Measurements from ENCODE around the gene NBAS. TPM values are rescaled to one million over a fixed set of nuclear protein-coding genes. Genes with fewer than 3 reads are reported as not detected.

NBAS gene
- total RNA-seq, 3 donors from 2014 or later (not counting 1 experiment from before 2014, with no cell fraction given), result 27.8 to 34.7 (median 29.2) TPM

GRCh38 chr2:15146960-15147359, 414.2 kb downstream of the NBAS start:
- Histone ChIP-seq H3K4me1 (ENCODE audit: control insufficient read depth, insufficient read depth, low read length) (peaks cover 7% of the 10 kb centered on the region), H3K9me3 (ENCODE audit: control insufficient read depth, insufficient read depth, low read length) (no peaks in the 10 kb centered on the region), H3K27me3 (ENCODE audit: control insufficient read depth, insufficient read depth, low read length) (no peaks in the 10 kb centered on the region), H3K36me3 (ENCODE audit: control insufficient read depth, insufficient read depth, low read length) (no peaks in the 10 kb centered on the region), H3K4me3 (ENCODE audit: low read length) (no peak overlapping the region), H3K27ac (ENCODE audit: low read length) (no peak overlapping the region)
- H3K4me3 Mint-ChIP-seq, result no peak overlapping the region
- WGBS (ENCODE audit: insufficient coverage), result 92% methylated on average over 6 of the region's 6 CpGs
- no peak for TF ChIP-seq CTCF (IDR thresholded peaks at IDR 0.05)
- peaks cover 13% of the 10 kb centered on the region in 2 donors for H3K4me1 Mint-ChIP-seq
- H3K36me3 Mint-ChIP-seq, result no peaks in the 10 kb centered on the region
- no peaks in the 10 kb centered on the region for H3K27me3 Mint-ChIP-seq (ENCODE audit: low read depth in 2 of 2)
- H3K9me3 Mint-ChIP-seq, result no peaks in the 10 kb centered on the region
- no peak for ATAC-seq
- intact Hi-C loops (cut with micrococcal nuclease), result no loop called here
- DNase-seq, result no peak
- no peak overlapping the region for H3K27ac Mint-ChIP-seq

- 95% methylated on average over 2 of the region's 3 CpGs for WGBS (ENCODE audit: insufficient coverage)
- intact Hi-C loops (cut with micrococcal nuclease), result no loop called here
- ATAC-seq (no peak), DNase-seq (no peak)
- H3K27me3 Mint-ChIP-seq (ENCODE audit: low read depth in 2 of 2), result no peaks in the 10 kb centered on the region
- TF ChIP-seq CTCF (IDR thresholded peaks at IDR 0.05), result no peak
- no peaks in the 10 kb centered on the region for H3K27me3 ChIP-seq (ENCODE audit: control insufficient read depth, insufficient read depth, low read length)
- peaks cover 17 to 21% of the 10 kb centered on the region in 2 donors for H3K4me1 Mint-ChIP-seq
- H3K9me3 Mint-ChIP-seq, result no peaks in the 10 kb centered on the region
- no peak overlapping the region for H3K27ac Mint-ChIP-seq
- H3K36me3 ChIP-seq (ENCODE audit: control insufficient read depth, insufficient read depth, low read length), result no peaks in the 10 kb centered on the region
- H3K4me3 Mint-ChIP-seq, result no peak overlapping the region
- no peak overlapping the region for H3K4me3 ChIP-seq (ENCODE audit: low read length)
- no peaks in the 10 kb centered on the region for H3K36me3 Mint-ChIP-seq
- H3K4me1 ChIP-seq (ENCODE audit: control insufficient read depth, insufficient read depth, low read length), result peaks cover 8% of the 10 kb centered on the region
- no peak overlapping the region for H3K27ac ChIP-seq (ENCODE audit: low read length)
- no peaks in the 10 kb centered on the region for H3K9me3 ChIP-seq (ENCODE audit: control insufficient read depth, insufficient read depth, low read length)
Observed at GRCh38 chr2:15145919-15146318, 415.2 kb downstream of the NBAS start.

GRCh38 chr2:15145046-15145817, 415.9 kb downstream of the NBAS start:
- H3K9me3 Mint-ChIP-seq, result no peaks in the 10 kb centered on the region
- intact Hi-C loops (cut with micrococcal nuclease), result no loop called here

More at GRCh38 chr2:15145046-15145817, 415.9 kb downstream of the NBAS start:
- Histone ChIP-seq H3K9me3 (ENCODE audit: control insufficient read depth, insufficient read depth, low read length) (no peaks in the 10 kb centered on the region), H3K4me3 (ENCODE audit: low read length) (no peak overlapping the region), H3K27ac (ENCODE audit: low read length) (no peak overlapping the region), H3K4me1 (ENCODE audit: control insufficient read depth, insufficient read depth, low read length) (peaks cover 8% of the 10 kb centered on the region), H3K36me3 (ENCODE audit: control insufficient read depth, insufficient read depth, low read length) (no peaks in the 10 kb centered on the region), H3K27me3 (ENCODE audit: control insufficient read depth, insufficient read depth, low read length) (no peaks in the 10 kb centered on the region)
- H3K27me3 Mint-ChIP-seq (ENCODE audit: low read depth in 2 of 2), result no peaks in the 10 kb centered on the region
- no peak overlapping the region for H3K4me3 Mint-ChIP-seq
- H3K36me3 Mint-ChIP-seq, result no peaks in the 10 kb centered on the region
- WGBS (ENCODE audit: insufficient coverage), result 92% methylated on average over 4 of the region's 5 CpGs
- DNase-seq, result no peak
- H3K4me1 Mint-ChIP-seq, result peaks cover 17 to 21% of the 10 kb centered on the region in 2 donors
- TF ChIP-seq CTCF (IDR thresholded peaks at IDR 0.05), result no peak
- H3K27ac Mint-ChIP-seq, result no peak overlapping the region
- no peak for ATAC-seq

Measured in natural killer cell (primary cell).